Left forelimb (tissue), 1 donor: Measurements from ENCODE around the gene STARD4.

Experiments
- DNase-seq: peaks from one replicate; pipeline ENCODE4 v3.0.0-alpha.2; 2018; ENCODE audit warnings: low spot score

STARD4 gene

DNA sequence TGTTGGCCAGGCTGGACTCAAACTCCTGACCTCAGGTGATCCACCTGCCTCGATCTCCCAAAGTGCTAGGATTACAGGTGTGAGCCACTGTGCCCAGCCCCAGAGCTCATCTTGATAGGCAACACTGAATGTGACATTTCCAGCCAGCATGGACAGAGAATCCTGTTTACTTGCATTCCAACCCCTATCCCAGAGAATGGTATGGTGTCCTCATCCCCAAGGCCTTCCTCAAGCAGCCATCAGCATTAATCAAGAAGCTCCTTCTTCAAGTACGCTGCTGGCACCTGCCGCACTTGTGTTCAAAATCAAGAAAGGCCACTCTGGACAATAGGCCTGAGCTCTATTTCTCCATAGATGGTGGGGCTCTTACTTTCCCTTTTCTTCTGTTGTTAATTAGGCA is 40.2 kb downstream of the STARD4 start:
- no peak for DNase-seq

DNA sequence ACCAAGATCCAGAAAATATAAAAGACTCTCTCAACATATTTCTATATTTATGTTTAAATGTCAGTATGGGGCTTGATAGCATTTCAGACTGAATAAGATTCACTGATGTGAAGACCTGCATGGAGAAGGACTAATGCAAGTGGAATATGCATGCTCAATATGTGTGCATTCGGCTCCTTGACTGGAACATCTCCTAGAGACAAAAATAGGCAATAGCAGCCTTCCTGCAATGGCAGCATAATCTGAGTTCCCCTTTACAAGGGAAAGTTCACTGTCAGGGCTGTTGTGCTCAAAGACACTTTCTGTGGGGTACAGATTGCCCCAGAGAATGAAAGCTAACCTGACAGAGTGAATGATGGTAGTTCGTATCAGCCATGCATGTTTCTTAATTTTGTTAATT is 42.4 kb downstream of the STARD4 start:
- DNase-seq: no peak

DNA sequence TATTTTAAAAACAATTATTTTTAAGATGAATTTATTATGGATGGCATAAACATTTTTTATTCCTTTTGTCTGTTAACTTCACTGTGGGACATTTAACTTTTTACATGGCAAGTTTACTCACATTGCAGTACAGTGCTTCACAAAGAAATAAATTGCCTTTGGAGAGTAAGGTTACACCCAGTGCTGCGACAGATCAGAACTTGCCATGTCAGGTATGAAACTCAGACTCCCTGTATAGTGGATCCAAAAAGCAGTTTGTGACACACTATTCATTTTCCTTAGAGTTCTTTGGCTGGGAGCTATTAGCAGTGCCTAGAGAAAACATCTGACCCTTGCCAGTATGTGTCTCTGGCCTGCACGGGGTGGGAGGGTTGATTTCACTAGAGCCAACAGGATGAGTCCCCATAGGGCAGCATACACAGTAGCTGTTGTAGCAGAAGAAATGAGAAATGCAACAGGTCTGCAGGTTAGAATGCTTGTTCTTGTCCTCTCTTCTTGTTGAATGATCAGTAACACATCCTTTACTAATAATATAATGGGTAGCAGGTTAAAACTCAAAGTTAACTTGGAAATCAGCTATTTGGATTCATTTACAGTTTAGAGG is 42.9 kb downstream of the STARD4 start:
- no peak for DNase-seq

- no peak for DNase-seq
These were observed 49.0 kb downstream of the STARD4 start for GRCh38 chr5:111463311-111463710.

- no peak for DNase-seq
These were observed 50.4 kb downstream of the STARD4 start for GRCh38 chr5:111461934-111462333.

GRCh38 chr5:111461255-111461671 is 51.1 kb downstream of the STARD4 start:
- DNase-seq: no peak

DNA sequence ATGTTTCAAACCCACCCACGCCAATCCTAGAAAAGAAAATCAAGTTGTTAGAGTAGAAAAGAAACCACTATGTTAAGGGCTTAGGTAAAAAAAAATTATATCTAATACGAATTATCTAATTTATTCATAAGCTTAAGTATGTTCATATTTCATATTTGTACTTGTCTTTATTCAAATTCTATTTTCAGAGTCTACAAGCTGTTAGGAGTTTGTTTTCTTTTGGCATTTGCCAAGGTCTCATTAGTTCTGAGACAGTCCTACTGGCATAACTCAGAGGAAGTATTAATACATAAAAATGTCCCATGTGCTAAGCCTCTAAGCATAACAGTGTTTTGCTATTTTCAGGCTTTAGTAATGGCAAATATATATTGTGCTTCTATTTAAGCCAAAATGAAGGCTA is 57.6 kb downstream of the STARD4 start:
- DNase-seq: no peak

GRCh38 chr5:111454198-111454622 is 58.1 kb downstream of the STARD4 start:
- no peak for DNase-seq

DNA sequence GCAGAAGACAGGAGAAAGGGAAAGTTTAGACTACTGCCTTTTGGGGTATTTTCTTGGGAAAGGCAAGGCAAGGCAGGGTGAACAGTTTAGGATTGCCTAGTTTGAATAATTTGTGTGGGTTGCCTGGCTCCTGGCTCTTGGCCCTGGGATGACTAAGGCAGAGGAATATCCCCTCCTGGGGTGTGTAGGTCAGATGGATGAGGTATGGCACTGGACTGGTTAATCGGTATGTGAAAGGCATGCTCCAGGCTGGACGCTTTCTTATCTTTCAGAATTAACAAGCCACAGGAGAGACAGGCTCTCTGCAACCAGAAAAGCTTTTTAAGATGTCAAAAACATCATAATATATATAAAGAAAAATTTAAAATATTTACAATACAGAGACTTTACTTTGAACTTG is 58.6 kb downstream of the STARD4 start:
- DNase-seq: no peak

- DNase-seq: no peak
These were observed 59.0 kb downstream of the STARD4 start for GRCh38 chr5:111453295-111453694.

DNA sequence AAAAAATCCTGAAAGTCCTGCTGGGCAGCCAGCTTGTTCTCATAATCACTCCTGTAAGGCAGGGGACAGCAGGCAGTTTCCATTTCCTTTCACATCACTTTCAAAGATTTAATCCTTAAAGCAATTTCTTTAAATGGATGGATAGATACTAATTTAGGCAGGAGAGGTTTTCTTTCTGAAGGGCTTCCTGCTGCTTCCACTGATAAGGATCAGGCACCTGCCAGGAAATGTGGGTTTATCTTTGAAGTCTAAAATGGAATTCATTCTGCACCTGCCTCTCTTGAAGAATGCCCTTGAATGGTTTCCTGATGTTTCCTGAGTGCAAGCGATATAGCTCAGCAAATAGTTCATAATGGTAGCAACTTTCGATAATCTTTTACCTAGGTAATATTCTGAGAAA is 64.5 kb downstream of the STARD4 start:
- no peak for DNase-seq

DNA sequence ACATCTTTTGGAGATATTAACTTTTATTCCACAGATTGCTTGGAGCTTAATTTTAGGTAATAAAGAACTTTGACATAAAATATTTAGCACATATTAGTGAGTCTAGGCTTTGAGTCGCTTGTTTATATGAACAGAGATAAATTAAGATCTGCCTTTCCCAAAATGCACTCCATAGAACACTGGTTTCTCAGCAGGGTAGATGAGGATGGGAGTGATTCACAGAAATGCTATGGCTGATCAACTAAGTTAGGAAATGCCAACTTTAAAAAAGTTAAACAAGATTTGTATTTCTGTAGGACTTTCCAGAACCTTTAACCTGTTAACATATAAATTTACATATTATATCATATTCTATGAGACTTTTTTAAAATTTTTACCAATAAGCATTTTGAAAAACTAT is 65.2 kb downstream of the STARD4 start:
- no peak for DNase-seq
